Measurements from ENCODE around the gene MAPRE2.

DNA sequence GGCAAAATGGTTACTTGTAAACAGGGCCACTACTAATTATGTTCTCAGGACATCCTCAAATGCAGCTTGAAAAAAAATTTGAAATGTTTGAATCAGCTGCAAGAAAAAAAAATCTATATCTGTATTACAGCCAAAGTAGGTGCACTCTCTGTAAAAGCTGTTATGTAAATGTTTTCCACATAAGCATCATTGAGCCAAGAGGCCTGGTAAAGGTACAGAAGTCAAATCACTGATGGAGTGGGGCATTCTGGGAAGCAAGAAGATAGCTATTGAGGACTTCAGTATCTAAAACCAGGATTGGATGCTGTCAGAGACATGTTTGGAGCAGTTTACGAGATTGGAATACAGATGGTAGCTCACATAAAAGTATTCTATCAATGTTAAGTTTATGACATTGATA is 80.3 kb downstream of the MAPRE2 start:
- TF ChIP-seq POLR2AphosphoS5 (IDR thresholded peaks at IDR 0.05; ENCODE audit: borderline replicate concordance, low read depth, low read length) = no peak
- no peak for TF ChIP-seq EZH2 (IDR thresholded peaks at IDR 0.05)
- no peak for TF ChIP-seq FOXP2 (optimal IDR thresholded peaks at IDR 0.05; ENCODE audit: control extremely low read depth, extremely low read length, insufficient read depth)
